Epidermal melanocyte (primary cell): ENCODE measurements around the gene FCMR.

Experiments
- DNase-seq: peaks from one replicate; pipeline ENCODE4 v3.0.0; 2011; ENCODE audit warnings: low spot score; ENCODE audit not compliant: insufficient read length

FCMR gene

GRCh38 chr1:206951318-206952100, 29.8 kb upstream of the FCMR start:
- no peak for DNase-seq

- no peak for DNase-seq
Observed at GRCh38 chr1:206949641-206950040, 27.9 kb upstream of the FCMR start.

- DNase-seq: no peak
Observed at GRCh38 chr1:206949208-206949607, 27.5 kb upstream of the FCMR start.

GRCh38 chr1:206947255-206947654, 25.5 kb upstream of the FCMR start:
- DNase-seq: no peak

- DNase-seq: no peak
Observed at GRCh38 chr1:206946261-206946660, 24.5 kb upstream of the FCMR start, which contains the start of gene PIGR. PIGR (minus strand) TSS chr1:206946466; CDS start chr1:206940531, 5,935 bp downstream.

GRCh38 chr1:206945779-206946178, 24.0 kb upstream of the FCMR start:
- no peak for DNase-seq

GRCh38 chr1:206944703-206945102, 23.0 kb upstream of the FCMR start:
- DNase-seq: no peak

GRCh38 chr1:206941766-206942418, 20.2 kb upstream of the FCMR start:
- no peak for DNase-seq

- no peak for DNase-seq
Observed at GRCh38 chr1:206940588-206940936, 18.8 kb upstream of the FCMR start.

GRCh38 chr1:206939841-206940587, 18.3 kb upstream of the FCMR start:
- no peak for DNase-seq

- DNase-seq: no peak
Observed at GRCh38 chr1:206939131-206939530, 17.4 kb upstream of the FCMR start.

- DNase-seq: no peak
Observed at GRCh38 chr1:206937425-206937824, 15.7 kb upstream of the FCMR start.

- DNase-seq: no peak
Observed at GRCh38 chr1:206935491-206936067, 13.8 kb upstream of the FCMR start.

GRCh38 chr1:206933333-206933945, 11.7 kb upstream of the FCMR start:
- DNase-seq: no peak

GRCh38 chr1:206932177-206932576, 10.4 kb upstream of the FCMR start:
- DNase-seq: no peak

- no peak for DNase-seq
Observed at GRCh38 chr1:206931709-206932108, 10.0 kb upstream of the FCMR start.

GRCh38 chr1:206930210-206930798, 8.6 kb upstream of the FCMR start:
- no peak for DNase-seq

- no peak for DNase-seq
Observed at GRCh38 chr1:206929524-206929923, 7.8 kb upstream of the FCMR start.

- DNase-seq: no peak
Observed at GRCh38 chr1:206926286-206926685, 4.5 kb upstream of the FCMR start.

GRCh38 chr1:206925106-206925736, 3.5 kb upstream of the FCMR start:
- DNase-seq: no peak
